ENCODE data around the gene NOXO1.
A peak's percentile ranks its signal among the peaks of the same experiment; 100 is the strongest.
"Not testable (repeated sequence)": the region's sequence is repeated elsewhere in the genome, so short reads cannot be mapped to it uniquely, and the experiment has no call there.

NOXO1 gene

GRCh38 chr16:1960665-1961630 is 20.3 kb downstream of the NOXO1 start:
- DNase-seq: no peak

GRCh38 chr16:1959269-1960039 is 21.8 kb downstream of the NOXO1 start, which contains the start of gene NDUFB10:
NDUFB10 (plus strand) TSS chr16:1959538; CDS start chr16:1959625, 87 bp downstream.
- DNase-seq: peak; percentile 82

GRCh38 chr16:1958715-1959268 is 22.5 kb downstream of the NOXO1 start:
- DNase-seq: no peak

- DNase-seq: not testable (repeated sequence)
Measured at GRCh38 chr16:1958143-1958491, 23.2 kb downstream of the NOXO1 start.

GRCh38 chr16:1957434-1958142 is 23.7 kb downstream of the NOXO1 start:
- DNase-seq: not testable (repeated sequence)

GRCh38 chr16:1953734-1954133 is 27.5 kb downstream of the NOXO1 start:
- DNase-seq: no peak

GRCh38 chr16:1950559-1950958 is 30.7 kb downstream of the NOXO1 start:
- DNase-seq: no peak

GRCh38 chr16:1950047-1950446 is 31.2 kb downstream of the NOXO1 start:
- DNase-seq: no peak

- no peak for DNase-seq
Measured at GRCh38 chr16:1949507-1949906, 31.8 kb downstream of the NOXO1 start.

- DNase-seq: no peak
Measured at GRCh38 chr16:1947369-1947670, 33.9 kb downstream of the NOXO1 start.

- no peak for DNase-seq
Measured at GRCh38 chr16:1946495-1947368, 34.5 kb downstream of the NOXO1 start.

GRCh38 chr16:1945559-1946391 is 35.5 kb downstream of the NOXO1 start:
- no peak for DNase-seq

GRCh38 chr16:1944612-1945199 is 36.6 kb downstream of the NOXO1 start:
- no peak for DNase-seq

- peak; percentile 100 for DNase-seq
Measured at GRCh38 chr16:1942810-1943726, 38.2 kb downstream of the NOXO1 start, which contains the start of gene MSRB1. MSRB1 (minus strand) TSS chr16:1943199; CDS start chr16:1943156, 43 bp downstream.

- DNase-seq: no peak
Measured at GRCh38 chr16:1942047-1942809, 39.0 kb downstream of the NOXO1 start.

- DNase-seq: no peak
Measured at GRCh38 chr16:1941162-1942046, 39.9 kb downstream of the NOXO1 start.

All from NCI-H1436 (cell line).